K562 (cell line): ENCODE results near the gene RALGPS1. TPM values are rescaled to one million over a fixed set of nuclear protein-coding genes. Genes with fewer than 3 reads are reported as not detected.
A peak's percentile ranks its signal among the peaks of the same experiment; 100 is the strongest.

Experiments
- CEBPG ChIP-seq, 3 experiments: fragments of 200-800 bp in 1 of 3; sonication (Bioruptor generic) in 1 of 3; sonication (generic) in 1 of 3; formaldehyde crosslinking in 1 of 3; IDR thresholded peaks in 2 of 3; conservative IDR thresholded peaks in 1 of 3; 2 replicates each; pipeline versions ENCODE4 v1.6.1 to v1.8.0; 2016 to 2022; ENCODE audit warnings: missing compliant biosample characterization in 2 of 3, missing genetic modification characterization in 2 of 3, mild to moderate bottlenecking in 1 of 3, missing genetic modification reagents in 1 of 3
- CREB1 ChIP-seq, 2 experiments: sonication (generic) in 1 of 2; formaldehyde crosslinking in 1 of 2; IDR thresholded peaks; 2 replicates each; pipeline versions ENCODE4 v1.6.1 to v1.8.0; 2012 to 2022; ENCODE audit warnings: inconsistent platforms in 1 of 2, mild to moderate bottlenecking in 1 of 2, missing genetic modification reagents in 1 of 2, moderate library complexity in 1 of 2
- CSDE1 ChIP-seq, 2 experiments: fragments of 450-650 bp; IDR thresholded peaks; 2 replicates each; pipeline ENCODE4 v1.6.1; 2016; ENCODE audit warnings: mild to moderate bottlenecking in 1 of 2
- FOXK2 ChIP-seq, 2 experiments: fragments of 450-650 bp; IDR thresholded peaks in 1 of 2; conservative IDR thresholded peaks in 1 of 2; 2 replicates each; pipeline ENCODE4 v1.6.1; 2016; ENCODE audit warnings: low read depth in 2 of 2, mild to moderate bottlenecking in 1 of 2
- IRF9 ChIP-seq: fragments of 450-650 bp; IDR thresholded peaks from 2 replicates; pipeline ENCODE4 v1.6.1; 2016; ENCODE audit warnings: missing biosample characterization, missing genetic modification characterization
- MNT ChIP-seq, 2 experiments: fragments of 450-650 bp; conservative IDR thresholded peaks; 2 replicates each; pipeline ENCODE4 v1.6.1; 2017; ENCODE audit warnings: mild to moderate bottlenecking in 2 of 2, moderate library complexity in 2 of 2
- MTA1 ChIP-seq: fragments of 450-650 bp; IDR thresholded peaks from 2 replicates; pipeline ENCODE4 v1.6.1; 2017; ENCODE audit warnings: borderline replicate concordance
- PTRF ChIP-seq: fragments of 450-650 bp; IDR thresholded peaks from 2 replicates; pipeline ENCODE4 v1.6.1; 2016; ENCODE audit warnings: mild to moderate bottlenecking, missing genetic modification characterization, missing compliant biosample characterization
- PYGO2 ChIP-seq: fragments of 450-650 bp; IDR thresholded peaks from 2 replicates; pipeline ENCODE4 v1.6.1; 2016; ENCODE audit warnings: mild to moderate bottlenecking, missing genetic modification characterization, moderate library complexity, missing compliant biosample characterization
- TEAD1 ChIP-seq, 2 experiments: fragments of 450-650 bp in 1 of 2; sonication (generic) in 1 of 2; formaldehyde crosslinking; IDR thresholded peaks; 2 replicates each; pipeline versions ENCODE4 v1.4.0 to v1.8.0; 2020 to 2022; ENCODE audit warnings: mild to moderate bottlenecking in 2 of 2, missing genetic modification reagents in 1 of 2
- ZBTB33 ChIP-seq: sonication (generic); formaldehyde crosslinking; IDR thresholded peaks from 2 replicates; pipeline ENCODE4 v1.8.1; 2023; ENCODE audit warnings: mild to moderate bottlenecking, missing genetic modification reagents
- ZNF140 ChIP-seq: fragments of 250-450 bp; sonication (Bioruptor Pico); IDR thresholded peaks from 2 replicates; pipeline ENCODE4 v1.8.0; 2021; ENCODE audit warnings: moderate library complexity, mild to moderate bottlenecking, inconsistent platforms
- ZNF398 ChIP-seq: fragments of 250-450 bp; sonication (Bioruptor Pico); IDR thresholded peaks from 2 replicates; pipeline ENCODE4 v1.8.0; 2021; ENCODE audit warnings: moderate library complexity, mild to moderate bottlenecking, inconsistent platforms
- ZNF41 ChIP-seq: fragments of 250-450 bp; sonication (Bioruptor Pico); conservative IDR thresholded peaks from 2 replicates; pipeline ENCODE4 v1.4.0; 2020; ENCODE audit warnings: mild to moderate bottlenecking
- ZNF717 ChIP-seq: fragments of 250-450 bp; sonication (Bioruptor Pico); IDR thresholded peaks from 2 replicates; pipeline ENCODE4 v1.5.0; 2021
- ZZZ3 ChIP-seq: fragments of 450-650 bp; IDR thresholded peaks from 2 replicates; pipeline ENCODE4 v1.6.1; 2016; ENCODE audit warnings: antibody characterized with exemption, mild to moderate bottlenecking, moderate library complexity
- polyA plus RNA-seq, 8 experiments: library from polyadenylated mRNA; depleted of rRNA in 4 of 8; stranded (reverse) in 5 of 8; unstranded in 3 of 8; fragments of >200 nt; fragmentation: Nextera tagmentation in 2 of 8; fragmentation: Illumina TruSeq in 1 of 8; extraction: Ambion mirVana in 2 of 8; extraction: Trizol in 1 of 8; gene quantifications; 2 replicates each; pipeline versions ENCODE4 v1.2.1 to v1.2.3, GENCODE V29; 2011 to 2014; ENCODE audit warnings: inconsistent platforms in 1 of 8, missing spikeins in 1 of 8
- total RNA-seq, 7 experiments: library from RNA; depleted of rRNA in 6 of 7; stranded (reverse); fragments of >200 nt in 6 of 7; fragmentation: Illumina TruSeq in 2 of 7; extraction: Trizol in 2 of 7; gene quantifications; 2 replicates each; pipeline versions ENCODE4 v1.2.1 to v1.2.3, GENCODE V29; 2011 to 2021; ENCODE audit warnings: low replicate concordance in 1 of 7
- TF ChIP-seq, protein P1 (sequence below): fragments of 250-450 bp; sonication (Bioruptor Pico); IDR thresholded peaks from 2 replicates; pipeline ENCODE4 v1.5.0; 2022; ENCODE audit warnings: mild to moderate bottlenecking

RALGPS1 gene
- total and polyA plus RNA-seq, 9 of the 15 experiments (the other 6 are each of a cell fraction or from before 2014, with no cell fraction given) = 0.04 to 2.6 (median 1.5) TPM

GRCh38 chr9:127187231-127187956, 272.8 kb downstream of the RALGPS1 start (continued):
- no peak for TF ChIP-seq ZBTB33 (CRISPR knock-in tag)
- no peak for TF ChIP-seq PYGO2 (tag)
- TF ChIP-seq ZZZ3 = no peak
- TF ChIP-seq CEBPG (CRISPR knock-in tag; IDR thresholded peaks at IDR 0.05) = peak; percentile 72
- TF ChIP-seq CEBPG (tag; conservative IDR thresholded peaks at IDR 0.05 in 1 of 2, IDR thresholded peaks at IDR 0.05 in 1 of 2) = peak; percentile 78 to 79
- TF ChIP-seq ZNF41 = no peak
- TF ChIP-seq IRF9 (tag) = no peak
- TF ChIP-seq CSDE1 (IDR thresholded peaks at IDR 0.05) = no peak
- TF ChIP-seq CREB1 (IDR thresholded peaks at IDR 0.05) = no peak
- TF ChIP-seq CREB1 (CRISPR knock-in tag; IDR thresholded peaks at IDR 0.05) = peak; percentile 28; the same call in 1 of the 2 replicates
- no peak for TF ChIP-seq TEAD1 (CRISPR knock-in tag; IDR thresholded peaks at IDR 0.05)
- no peak for TF ChIP-seq ZNF717 (CRISPR knock-in tag)
- no peak for TF ChIP-seq ZNF398 (CRISPR knock-in tag)
- no peak for TF ChIP-seq MTA1
- TF ChIP-seq MNT (conservative IDR thresholded peaks at IDR 0.05) = peak; percentile 76 to 88
- no peak for TF ChIP-seq PTRF
- peak; percentile 92 to 96 for TF ChIP-seq FOXK2 (conservative IDR thresholded peaks at IDR 0.05 in 1 of 2, IDR thresholded peaks at IDR 0.05 in 1 of 2; ENCODE audit: low read depth in 2 of 2)
- TF ChIP-seq ZNF140 (CRISPR knock-in tag) = no peak
- TF ChIP-seq, protein P1, sequence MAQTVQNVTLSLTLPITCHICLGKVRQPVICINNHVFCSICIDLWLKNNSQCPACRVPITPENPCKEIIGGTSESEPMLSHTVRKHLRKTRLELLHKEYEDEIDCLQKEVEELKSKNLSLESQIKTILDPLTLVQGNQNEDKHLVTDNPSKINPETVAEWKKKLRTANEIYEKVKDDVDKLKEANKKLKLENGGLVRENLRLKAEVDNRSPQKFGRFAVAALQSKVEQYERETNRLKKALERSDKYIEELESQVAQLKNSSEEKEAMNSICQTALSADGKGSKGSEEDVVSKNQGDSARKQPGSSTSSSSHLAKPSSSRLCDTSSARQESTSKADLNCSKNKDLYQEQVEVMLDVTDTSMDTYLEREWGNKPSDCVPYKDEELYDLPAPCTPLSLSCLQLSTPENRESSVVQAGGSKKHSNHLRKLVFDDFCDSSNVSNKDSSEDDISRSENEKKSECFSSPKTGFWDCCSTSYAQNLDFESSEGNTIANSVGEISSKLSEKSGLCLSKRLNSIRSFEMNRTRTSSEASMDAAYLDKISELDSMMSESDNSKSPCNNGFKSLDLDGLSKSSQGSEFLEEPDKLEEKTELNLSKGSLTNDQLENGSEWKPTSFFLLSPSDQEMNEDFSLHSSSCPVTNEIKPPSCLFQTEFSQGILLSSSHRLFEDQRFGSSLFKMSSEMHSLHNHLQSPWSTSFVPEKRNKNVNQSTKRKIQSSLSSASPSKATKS (CRISPR knock-in tag) = no peak
